ENCODE measurements around the gene CREG1.

GRCh38 chr1:167555971-167556714, 2.6 kb upstream of the CREG1 start:
- TF ChIP-seq CTCF (IDR thresholded peaks at IDR 0.05; ENCODE audit: insufficient read depth, low read depth, low read length) (peak; percentile 88), EZH2 (IDR thresholded peaks at IDR 0.05; ENCODE audit: insufficient read depth, low read length) (no peak)
